GM19023 (cell line): Measurements from ENCODE around the gene GPBP1L1.

Experiments
- ATAC-seq: cut with Tn5 transposase; IDR thresholded peaks from one replicate; pipeline ENCODE4 v1.9.1; 2021; ENCODE audit warnings: mild to moderate bottlenecking, moderate library complexity; ENCODE audit not compliant: unreplicated experiment

The GPBP1L1 gene

DNA sequence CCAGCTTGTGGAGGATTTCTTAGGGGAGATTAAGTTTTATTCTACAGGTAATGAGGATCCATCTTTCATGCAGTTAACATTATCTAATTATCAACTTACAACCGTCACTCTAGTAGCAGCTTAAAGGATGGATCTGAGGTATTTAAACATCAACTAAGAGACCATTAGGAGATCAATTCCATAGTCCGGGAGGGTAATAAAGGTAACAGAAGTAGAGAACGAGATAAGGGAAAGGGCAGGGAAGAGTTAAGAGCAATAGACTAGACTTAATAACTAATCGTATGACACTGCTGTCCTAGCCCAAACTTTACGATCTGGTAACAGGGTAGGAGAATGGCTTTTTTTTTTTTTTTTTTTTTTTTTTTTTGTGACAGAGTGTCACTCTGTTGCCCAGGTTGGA, 43.0 kb downstream of the GPBP1L1 start:
- no peak for ATAC-seq

- no peak for ATAC-seq
Observed at GRCh38 chr1:45640293-45640692, 46.0 kb downstream of the GPBP1L1 start.

GRCh38 chr1:45635211-45635610, 51.1 kb downstream of the GPBP1L1 start:
- no peak for ATAC-seq

- ATAC-seq = no peak
Observed at GRCh38 chr1:45630429-45630828, 55.9 kb downstream of the GPBP1L1 start.

DNA sequence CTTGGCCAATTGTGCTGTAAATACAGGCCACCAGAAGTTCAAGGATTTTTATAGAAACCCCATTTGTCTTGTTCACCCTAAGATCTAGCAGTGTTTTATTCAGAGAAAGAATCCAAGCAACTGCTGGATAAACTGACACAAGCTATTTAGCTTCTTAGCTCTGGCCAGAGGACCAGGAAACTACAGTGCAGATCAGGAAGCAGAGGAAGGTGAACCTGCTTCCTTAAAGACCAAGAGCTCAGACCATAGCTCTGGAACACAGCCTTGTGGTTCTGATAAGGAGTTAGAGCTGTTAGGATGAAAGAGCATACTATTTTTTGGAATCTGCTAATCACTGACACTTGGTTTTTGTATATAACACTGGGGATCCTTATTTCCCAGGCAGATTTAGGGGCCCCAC, 57.3 kb downstream of the GPBP1L1 start:
- no peak for ATAC-seq

DNA sequence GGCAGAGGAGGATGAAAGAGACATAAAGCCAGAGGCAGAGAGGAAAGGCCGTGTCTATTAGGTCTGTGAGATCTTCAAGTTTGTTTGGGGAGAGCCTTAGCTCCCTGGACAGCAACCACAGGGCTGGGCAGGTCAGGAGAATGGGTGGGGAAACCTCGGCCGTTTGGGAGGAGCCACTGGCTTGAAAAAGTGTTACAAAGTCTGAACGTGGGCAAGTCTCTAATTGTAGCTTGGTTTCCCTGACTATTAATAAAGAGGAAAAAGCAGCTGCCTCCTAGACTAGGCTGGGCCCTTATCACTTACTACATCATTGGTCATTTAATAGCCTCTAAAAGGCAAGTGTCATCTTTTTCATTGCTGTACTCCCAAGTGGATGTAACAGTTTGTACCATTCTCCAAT, 62.4 kb downstream of the GPBP1L1 start, which contains the start of gene CCDC17:
Gene CCDC17 (minus strand): TSS at position 83 of the 400 bp plus-strand sequence. CDS start 145 bp downstream, outside the sequence.
- ATAC-seq = no peak

GRCh38 chr1:45622524-45623394, 63.6 kb downstream of the GPBP1L1 start:
- no peak for ATAC-seq

DNA sequence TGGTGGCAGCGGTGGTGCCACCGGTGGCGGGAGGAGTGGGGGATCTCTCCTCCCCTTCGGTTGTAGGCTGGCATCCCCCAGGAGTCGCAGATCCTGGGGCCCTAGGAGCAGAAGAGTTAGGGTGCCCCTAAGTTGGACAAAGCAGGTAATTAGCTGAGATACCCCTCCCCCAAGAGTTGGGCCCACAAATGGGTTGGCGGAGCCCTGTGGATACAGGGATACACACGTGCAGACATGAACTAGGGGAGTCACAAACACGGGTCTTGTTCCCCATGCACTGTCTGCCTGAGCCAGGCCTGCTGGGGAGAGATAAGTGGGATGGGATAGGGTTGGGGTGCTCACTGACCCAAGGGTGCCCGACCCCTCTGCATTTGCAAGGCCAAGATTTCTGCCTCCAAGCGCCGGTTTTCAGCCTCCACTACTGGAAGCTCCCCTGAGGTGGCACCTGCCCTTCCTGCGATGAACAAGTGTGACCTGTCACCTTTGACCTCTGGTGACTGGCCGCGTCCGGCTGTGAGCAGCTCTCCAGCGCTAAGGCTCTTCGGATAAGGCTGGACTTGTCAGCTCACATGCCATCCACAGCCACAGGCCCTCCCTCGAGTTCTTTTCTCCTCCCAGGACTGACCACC, 64.3 kb downstream of the GPBP1L1 start:
- ATAC-seq = no peak

DNA sequence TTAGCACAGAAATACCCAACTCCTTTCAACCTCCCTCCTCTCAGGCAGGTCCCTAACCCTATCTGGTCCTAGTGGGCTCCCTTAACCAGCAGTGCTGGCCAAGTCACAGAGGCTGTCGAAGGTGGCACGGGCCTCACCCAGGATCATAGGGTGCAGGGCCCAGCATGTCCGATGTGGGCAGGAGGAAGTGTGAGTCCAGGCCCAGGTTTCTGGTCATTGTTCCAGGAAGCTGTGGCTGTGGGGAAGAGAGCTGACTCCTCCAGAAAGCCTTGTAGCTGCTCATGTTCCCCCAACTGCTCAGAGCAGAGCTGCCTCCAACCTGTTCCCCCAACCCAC, 64.9 kb downstream of the GPBP1L1 start:
- no peak for ATAC-seq

GRCh38 chr1:45620588-45621500, 65.5 kb downstream of the GPBP1L1 start:
- ATAC-seq = no peak

- no peak for ATAC-seq
Observed at GRCh38 chr1:45619149-45619921, 67.0 kb downstream of the GPBP1L1 start.

DNA sequence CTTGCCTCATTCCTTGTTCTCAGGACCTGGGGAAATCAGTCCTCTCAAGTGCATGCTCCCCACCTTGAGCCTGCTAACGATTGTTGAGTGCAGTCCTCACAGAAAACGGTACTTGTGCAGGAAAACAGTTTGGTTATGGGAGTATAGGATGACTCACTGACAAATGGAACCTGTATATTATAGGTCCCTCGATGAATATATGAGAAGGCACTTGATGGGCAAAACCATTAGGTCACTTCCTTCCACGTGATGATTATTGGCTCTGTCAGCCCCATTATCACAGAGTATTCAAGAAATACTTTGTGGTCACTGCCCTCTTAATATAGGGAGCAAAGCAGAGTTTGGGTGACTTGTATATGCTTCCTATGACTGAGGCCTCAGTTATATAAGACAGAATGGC, 68.7 kb downstream of the GPBP1L1 start:
- ATAC-seq = no peak

DNA sequence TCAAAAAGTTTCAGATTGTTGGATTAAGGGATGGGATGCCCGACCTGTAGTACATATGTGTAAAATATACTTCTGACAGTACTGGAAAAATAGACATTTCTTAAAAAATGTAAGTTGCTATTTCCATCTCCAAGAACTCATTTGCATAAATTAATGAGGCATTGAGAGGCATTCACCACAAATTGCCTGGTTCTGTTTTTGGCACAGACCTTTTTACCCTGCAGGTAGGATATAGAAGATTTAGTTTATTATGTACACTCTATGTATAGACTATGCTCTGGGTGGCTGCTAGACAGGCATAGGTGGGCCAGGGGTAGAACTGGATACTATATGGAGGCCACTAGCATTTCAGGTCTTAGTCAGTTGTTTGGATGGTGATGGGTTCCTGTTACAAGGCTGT, 70.4 kb downstream of the GPBP1L1 start:
- ATAC-seq = no peak

DNA sequence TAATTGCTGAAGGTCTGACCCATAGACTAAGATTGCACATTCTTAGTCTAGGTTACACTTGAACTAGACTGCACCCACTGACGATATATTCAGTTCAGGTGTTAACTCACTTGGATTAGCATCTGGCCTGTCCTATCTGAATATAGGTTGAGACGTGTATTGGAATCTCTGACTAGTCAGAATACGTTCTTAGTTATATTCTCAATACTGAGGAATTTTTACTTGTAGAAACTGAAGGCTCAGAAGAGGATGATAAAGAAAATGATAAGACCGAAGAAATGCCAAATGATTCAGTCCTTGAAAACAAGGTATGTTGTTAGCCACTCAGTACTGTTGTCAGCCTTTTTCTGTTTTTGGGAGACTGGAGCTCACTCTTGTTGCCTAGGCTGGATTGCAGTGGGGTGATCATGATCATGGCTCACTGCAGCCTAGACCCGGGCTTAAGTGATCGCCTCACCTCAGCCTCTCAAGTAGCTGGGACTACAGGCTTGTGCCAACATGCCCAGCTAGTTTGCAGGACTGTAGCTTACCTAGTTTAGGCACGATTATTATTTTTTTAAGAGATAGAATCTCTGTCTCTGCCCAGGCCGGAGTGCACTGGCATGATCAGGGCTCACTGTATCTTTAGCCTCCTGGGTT, 73.3 kb downstream of the GPBP1L1 start:
- no peak for ATAC-seq

DNA sequence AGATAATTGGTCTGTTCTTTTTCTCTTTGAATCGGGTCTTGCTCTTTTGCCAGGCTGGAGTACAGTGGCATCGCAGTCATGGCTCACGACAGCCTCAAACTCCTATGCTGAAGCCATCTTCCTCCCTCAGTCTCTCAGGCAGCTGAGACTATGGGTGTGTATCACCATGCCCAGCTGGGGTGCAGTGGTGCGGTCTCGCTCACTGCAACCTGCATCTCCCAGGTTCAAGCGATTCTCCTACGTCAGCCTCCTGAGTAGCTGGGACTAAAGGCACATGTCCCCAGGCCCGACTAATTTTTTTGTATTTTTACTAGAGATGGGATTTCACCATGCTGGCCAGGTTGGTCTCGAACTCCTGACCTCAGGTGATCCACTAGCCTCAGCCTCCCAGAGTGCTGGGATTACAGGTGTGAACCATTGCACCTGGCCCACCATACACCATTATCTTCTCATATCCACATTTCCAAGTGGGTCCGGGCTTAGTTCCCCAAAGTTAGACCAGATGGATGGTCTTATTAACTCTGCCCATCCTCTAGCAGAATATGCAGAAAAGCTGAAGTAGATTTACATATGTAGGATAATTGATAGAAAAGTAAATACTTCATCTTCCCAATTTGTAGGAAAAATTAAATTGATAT, 75.6 kb downstream of the GPBP1L1 start:
- no peak for ATAC-seq

GRCh38 chr1:45608175-45609156, 77.9 kb downstream of the GPBP1L1 start:
- ATAC-seq = no peak

- no peak for ATAC-seq
Observed at GRCh38 chr1:45607404-45608074, 78.8 kb downstream of the GPBP1L1 start.

DNA sequence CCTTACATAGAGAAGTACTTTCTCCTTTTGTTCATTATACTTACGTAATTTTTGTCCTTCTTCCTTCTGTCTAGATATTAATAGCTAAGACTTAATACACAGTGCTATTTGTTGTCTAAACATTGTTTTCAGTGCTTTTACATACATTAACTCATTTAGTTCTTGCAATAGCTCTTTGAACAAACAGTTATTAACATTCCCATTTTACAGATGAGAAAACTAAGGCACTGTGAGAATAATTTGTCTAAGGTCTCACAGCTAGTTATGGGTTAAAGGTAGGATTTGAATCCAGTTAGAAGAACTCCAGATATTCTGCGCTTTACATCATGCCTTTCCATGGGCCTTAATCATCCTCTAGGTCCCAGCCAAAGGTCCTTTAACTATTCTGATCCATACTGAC, 82.1 kb downstream of the GPBP1L1 start:
- no peak for ATAC-seq
